Neural cell (in vitro differentiated cells): ENCODE data around the gene SSTR5.

Experiments
- EZH2 ChIP-seq: fragments of 200-600, 300-800 bp; shearing (Covaris generic), sonication (generic); IDR thresholded peaks from 2 replicates; pipeline ENCODE4 v1.6.1; 2014; ENCODE audit warnings: antibody characterized with exemption, low read length, borderline replicate concordance, mild to moderate bottlenecking; ENCODE audit not compliant: insufficient read depth, poor library complexity, severe bottlenecking
- MXI1 ChIP-seq: fragments of 450-650 bp; conservative IDR thresholded peaks from 2 replicates; pipeline ENCODE4 v1.6.1; 2014; ENCODE audit warnings: antibody characterized with exemption, mild to moderate bottlenecking; ENCODE audit not compliant: poor library complexity, severe bottlenecking

DNA sequence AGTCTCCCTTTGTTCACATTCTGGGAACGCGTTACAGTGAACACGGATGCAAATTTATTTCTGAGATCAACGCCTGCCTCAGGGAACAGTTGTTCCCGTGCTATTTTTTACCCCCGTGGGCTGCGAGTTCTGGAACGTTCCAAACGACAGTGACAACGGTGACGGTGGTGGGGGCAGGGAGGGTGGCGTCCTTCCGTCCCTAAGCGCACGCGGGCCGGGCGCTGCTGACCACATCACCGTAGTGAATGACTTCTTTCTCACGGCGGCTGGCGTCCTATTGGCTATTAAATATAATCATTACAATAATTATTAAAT lies 45.1 kb upstream of the SSTR5 start:
- no peak for TF ChIP-seq EZH2
- no peak for TF ChIP-seq MXI1
